Anterior cingulate cortex (tissue), 58 donors: ENCODE results near the gene RIN1.
"Not testable (repeated sequence)": the region's sequence is repeated elsewhere in the genome, so short reads cannot be mapped to it uniquely, and the experiment has no call there.

Experiments used
- DNase-seq, 58 donors: peaks; one replicate each; lab custom pipeline; 2025; lab: John Stamatoyannopoulos, UW

The RIN1 gene

DNA sequence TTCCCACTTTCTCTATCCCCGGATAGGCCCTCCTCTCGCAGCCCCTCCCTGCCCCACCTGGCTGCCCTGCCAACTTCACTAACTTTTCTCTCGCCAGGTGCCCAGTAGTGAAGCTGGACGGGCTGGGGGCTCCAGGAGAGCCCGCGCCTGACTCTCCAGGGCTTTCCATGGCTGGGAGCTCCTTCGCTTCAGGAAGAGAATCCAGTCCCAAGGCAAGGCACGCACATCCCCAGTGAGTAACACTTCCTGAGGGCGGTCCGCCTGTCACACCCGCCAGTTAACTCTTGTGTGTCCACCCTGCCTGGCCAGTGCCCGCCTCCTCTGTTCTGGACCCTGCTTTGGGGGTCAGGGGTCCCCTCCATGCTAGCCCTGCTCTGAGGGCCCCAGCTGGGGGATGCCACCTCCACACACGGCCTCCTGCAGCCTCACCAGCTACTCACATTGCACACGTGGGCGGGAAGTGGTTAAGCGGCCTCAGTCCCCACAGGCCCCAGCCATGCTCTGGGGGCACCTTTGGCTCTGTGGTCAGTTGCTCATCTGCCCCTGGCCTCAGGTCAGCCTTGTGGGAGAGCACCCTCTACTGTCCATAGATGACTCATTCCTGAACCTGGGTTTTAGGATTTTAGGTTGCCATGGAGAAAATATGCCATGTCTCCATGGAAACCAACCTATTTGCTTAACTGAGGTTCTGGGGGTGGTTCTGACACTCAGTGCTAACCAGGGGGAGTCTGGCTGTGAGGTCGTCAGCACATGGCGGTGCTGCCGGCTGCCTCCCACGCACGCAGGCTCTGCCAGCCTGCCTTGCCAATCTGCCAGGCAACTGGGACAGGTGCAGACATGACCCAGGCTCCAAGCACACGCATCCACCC, at the start of gene RIN1:
TSS of gene RIN1 (minus strand) at position 201 of the 869 bp plus-strand sequence. CDS start at position 169, 32 bp downstream.
- DNase-seq = peak in 50 of 58 donors; percentile 9 to 88 (median 58)

DNA sequence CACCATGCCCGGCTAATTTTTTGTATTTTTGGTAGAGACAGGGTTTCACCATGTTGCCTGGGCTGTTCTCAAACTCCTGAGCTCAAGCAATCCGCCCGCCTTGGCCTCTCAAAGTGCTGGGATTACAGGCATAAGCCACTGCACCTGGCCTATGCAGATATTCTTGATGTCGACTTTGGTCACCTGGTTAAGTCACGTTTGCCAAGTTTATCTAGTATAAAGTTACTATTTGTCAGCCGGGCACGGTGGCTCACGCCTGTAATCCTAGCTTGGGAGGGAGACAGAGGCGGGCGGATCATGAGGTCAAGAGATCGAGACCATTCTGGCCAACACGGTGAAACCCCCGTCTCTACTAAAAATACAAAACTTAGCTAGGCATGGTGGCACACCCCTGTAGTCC, 48.1 kb upstream of the RIN1 start:
- DNase-seq = not testable (repeated sequence)

- not testable (repeated sequence) for DNase-seq
Observed at GRCh38 chr11:66380264-66380663, 44.0 kb upstream of the RIN1 start.

GRCh38 chr11:66373690-66374287, 37.6 kb upstream of the RIN1 start:
- DNase-seq = not testable (repeated sequence)

DNA sequence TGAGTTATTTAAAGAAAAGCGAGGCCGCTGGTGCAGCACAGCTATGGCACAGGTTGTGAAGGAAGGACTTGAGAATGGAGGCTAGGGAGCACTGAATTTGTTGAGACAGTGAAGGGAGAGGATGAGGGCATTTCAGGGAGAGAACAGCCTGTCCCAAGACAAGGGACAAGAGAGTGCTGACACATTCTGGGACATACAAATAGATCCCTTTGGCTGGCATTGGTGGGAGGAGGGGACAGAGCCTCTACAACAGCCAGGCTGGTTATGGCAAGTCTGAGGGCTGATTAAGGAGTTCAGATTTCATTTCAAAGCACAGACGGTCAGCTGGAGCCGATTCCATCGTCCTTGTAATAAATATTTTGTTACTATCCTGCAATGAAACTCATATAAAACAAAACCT, 37.0 kb upstream of the RIN1 start:
- DNase-seq = peak in 6 of 58 donors; percentile 11 to 52 (median 21)

- DNase-seq = peak in 34 of 58 donors; percentile 13 to 73 (median 46)
Observed at GRCh38 chr11:66371627-66372415, 35.6 kb upstream of the RIN1 start, which contains the start of gene SLC29A2. TSS of gene SLC29A2 (minus strand) at chr11:66371760. CDS start at chr11:66371591, 169 bp downstream.

DNA sequence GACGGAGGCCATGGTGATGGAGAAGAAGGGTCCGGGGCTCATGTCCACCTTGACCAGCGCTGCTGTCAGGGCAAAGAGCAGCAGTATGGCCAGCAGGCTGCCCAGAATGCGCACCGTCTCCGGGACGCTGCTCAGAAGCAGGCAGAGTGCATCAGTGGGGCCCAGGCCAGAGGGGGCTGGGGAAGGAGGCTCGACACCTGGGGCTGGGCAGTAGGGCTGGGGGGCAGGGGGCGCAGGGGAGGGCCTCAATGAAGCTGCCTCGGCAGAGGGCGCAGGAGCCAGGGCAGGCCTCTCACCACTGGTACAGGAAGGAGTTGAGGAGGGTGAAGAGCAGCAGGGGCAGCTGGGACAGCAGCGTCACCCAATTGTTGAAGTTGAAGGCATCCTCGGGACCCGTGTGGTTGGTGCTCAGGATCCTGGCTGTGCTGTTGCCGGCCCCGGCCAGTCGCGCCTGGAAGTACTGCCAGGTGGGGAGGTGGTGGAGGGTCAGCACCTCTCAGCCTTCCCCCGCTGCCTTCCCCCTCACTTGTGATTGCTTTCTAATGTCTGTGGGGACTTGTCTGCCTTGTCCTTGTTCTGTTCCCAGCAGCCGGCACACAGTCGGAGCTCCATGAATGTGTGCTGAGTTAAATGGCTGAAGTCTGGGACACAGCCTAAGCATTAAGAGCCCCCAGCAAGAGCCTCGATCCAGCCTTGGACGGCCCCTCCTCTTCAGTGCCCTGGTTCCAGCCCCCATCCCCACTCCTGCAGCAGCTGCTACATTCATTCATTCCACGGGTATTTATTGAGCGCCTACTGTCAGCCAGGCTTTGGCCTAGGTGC, 33.0 kb upstream of the RIN1 start:
- no peak for DNase-seq

GRCh38 chr11:66368484-66368883, 32.2 kb upstream of the RIN1 start:
- DNase-seq = no peak

GRCh38 chr11:66367561-66368312, 31.5 kb upstream of the RIN1 start:
- no peak for DNase-seq

DNA sequence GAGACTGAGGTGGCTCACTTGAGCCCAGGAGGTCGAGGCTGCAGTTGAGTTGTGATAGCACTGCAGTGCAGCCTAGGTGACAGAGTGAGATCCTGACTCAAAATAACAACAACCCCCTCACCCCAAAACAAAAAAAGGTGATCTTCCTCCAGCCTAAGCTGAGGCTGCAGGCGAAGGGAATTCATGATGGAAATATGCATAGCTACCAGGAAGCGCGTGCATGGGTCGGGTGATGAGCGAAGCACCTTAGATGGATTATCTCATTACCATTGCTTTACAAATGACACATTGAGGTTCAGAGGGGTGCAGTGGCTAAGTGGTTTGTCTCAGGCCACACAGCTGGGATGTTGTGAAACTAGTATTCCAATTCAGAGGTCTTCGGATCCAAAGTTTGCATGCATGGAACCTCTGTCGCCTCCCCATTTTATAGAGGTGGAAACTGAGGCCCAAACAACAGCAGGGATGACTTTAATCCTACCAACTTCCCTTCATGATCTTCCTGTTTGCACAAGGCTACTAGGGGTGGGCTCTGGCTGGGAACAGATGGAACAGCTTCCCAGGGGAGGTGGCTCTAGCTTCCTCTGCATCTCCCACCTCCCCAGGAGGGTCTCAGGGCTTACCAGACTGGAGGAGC, 30.7 kb upstream of the RIN1 start:
- no peak for DNase-seq

GRCh38 chr11:66365711-66366619, 29.7 kb upstream of the RIN1 start:
- DNase-seq = no peak

- DNase-seq = no peak
Observed at GRCh38 chr11:66365166-66365565, 28.9 kb upstream of the RIN1 start.

DNA sequence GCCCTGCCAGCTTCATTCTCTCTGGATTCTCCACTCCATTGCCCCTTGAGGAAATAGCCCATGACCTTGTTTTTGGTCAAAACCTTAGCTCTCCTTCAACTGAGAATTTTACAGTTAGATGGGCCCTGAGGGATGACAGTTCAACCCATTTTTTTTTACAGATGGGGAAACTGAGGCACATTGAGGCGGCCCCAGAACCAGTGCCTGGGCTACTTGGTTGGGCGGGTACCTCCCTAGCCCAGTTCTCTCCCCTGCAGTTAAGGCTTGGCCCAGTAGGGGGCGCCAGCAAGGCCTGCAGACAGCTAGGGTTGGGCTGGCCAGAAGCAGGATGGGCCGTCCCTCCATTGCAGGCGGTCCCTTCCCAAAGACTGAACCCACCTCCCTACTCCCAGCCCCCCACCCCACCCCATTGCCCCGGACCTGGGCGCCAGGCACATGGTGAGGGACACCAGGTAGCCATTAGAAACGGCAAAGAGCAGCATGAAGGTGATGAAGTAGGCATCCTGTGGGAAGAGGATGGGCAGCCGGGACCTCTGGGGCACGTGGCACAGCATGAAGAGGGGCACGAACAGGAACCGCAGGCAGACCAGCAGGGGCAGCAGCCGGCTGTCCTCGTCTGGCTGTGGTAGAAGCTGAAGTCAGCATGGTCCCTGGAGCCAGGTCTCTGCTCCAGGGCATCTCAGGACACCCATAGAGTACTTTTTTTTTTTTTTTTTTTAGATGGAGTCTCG, 27.7 kb upstream of the RIN1 start:
- DNase-seq = peak in 4 of 58 donors; percentile 4 to 25 (median 15)

- no peak for DNase-seq
Observed at GRCh38 chr11:66363187-66363601, 27.0 kb upstream of the RIN1 start.

DNA sequence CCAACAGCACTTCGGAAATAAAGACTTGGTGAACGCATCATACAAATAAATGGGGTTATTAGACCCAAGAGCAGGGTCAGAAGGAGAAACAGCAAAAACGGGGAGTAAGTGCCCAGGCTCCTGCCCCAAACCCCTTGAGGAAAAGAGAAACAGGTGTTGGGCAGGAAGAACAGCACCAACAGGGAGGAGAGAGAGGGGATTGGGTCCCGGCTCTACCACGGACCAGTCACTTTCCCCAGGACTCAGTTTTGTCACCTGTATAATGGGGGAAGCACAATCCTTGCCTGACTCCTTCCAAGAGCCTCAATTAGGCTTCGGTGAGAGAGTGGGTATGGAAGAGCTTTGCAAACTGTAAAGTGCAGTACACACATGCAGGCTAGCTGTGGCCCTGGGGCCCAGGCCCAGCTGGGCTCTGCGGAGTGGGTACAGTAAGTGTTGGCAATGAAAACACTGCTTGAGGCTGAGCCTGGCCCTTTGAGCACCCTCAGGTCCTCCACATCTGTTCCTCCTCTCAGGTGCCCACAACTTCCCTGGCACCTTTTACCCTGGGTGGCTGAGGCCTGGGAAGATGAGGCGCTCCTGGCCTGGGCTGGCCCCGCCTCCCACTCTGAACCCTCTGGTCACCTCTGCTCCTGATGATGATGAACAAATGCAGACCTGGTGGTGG, 26.4 kb upstream of the RIN1 start:
- no peak for DNase-seq

GRCh38 chr11:66361502-66361941, 25.3 kb upstream of the RIN1 start:
- DNase-seq = no peak
